ENCODE data around the gene HEATR5A.

The HEATR5A gene

GRCh38 chr14:31294746-31295405 is 125.5 kb downstream of the HEATR5A start:
- Histone ChIP-seq H3K27ac (replicated peaks) (no peak overlapping the region), H3K27me3 (ENCODE audit: insufficient read depth, poor library complexity, severe bottlenecking) (no peaks in the 10 kb centered on the region), H3K4me3 (replicated peaks; ENCODE audit: insufficient read depth, low read length) (no peak overlapping the region)
- TF ChIP-seq SPI1 (IDR thresholded peaks at IDR 0.05; ENCODE audit: borderline replicate concordance, low read depth) = no peak
- no peak for TF ChIP-seq REST (IDR thresholded peaks at IDR 0.05; ENCODE audit: insufficient replicate concordance, low read depth)
- no peak for TF ChIP-seq GABPA (IDR thresholded peaks at IDR 0.05; ENCODE audit: low read depth)
- no peak for TF ChIP-seq CTCF (IDR thresholded peaks at IDR 0.05; ENCODE audit: insufficient read depth, low read length)
- TF ChIP-seq POLR2AphosphoS5 (IDR thresholded peaks at IDR 0.05; ENCODE audit: low read depth) = no peak
- no peak for DNase-seq (ENCODE audit: low read depth in 1 of 2, low spot score in 1 of 2)

- TF ChIP-seq CTCF (IDR thresholded peaks at IDR 0.05; ENCODE audit: insufficient read depth, low read length) (no peak), REST (IDR thresholded peaks at IDR 0.05; ENCODE audit: insufficient replicate concordance, low read depth) (no peak), SPI1 (IDR thresholded peaks at IDR 0.05; ENCODE audit: borderline replicate concordance, low read depth) (no peak), POLR2AphosphoS5 (IDR thresholded peaks at IDR 0.05; ENCODE audit: low read depth) (no peak), GABPA (IDR thresholded peaks at IDR 0.05; ENCODE audit: low read depth) (no peak)
- H3K4me3 ChIP-seq (replicated peaks; ENCODE audit: insufficient read depth, low read length) = no peak overlapping the region
- no peak for DNase-seq (ENCODE audit: low read depth in 1 of 2, low spot score in 1 of 2)
- H3K27me3 ChIP-seq (ENCODE audit: insufficient read depth, poor library complexity, severe bottlenecking) = no peaks in the 10 kb centered on the region
- H3K27ac ChIP-seq (replicated peaks) = no peak overlapping the region
Observed at GRCh38 chr14:31292937-31293616, 127.3 kb downstream of the HEATR5A start.

- Histone ChIP-seq H3K4me3 (replicated peaks; ENCODE audit: insufficient read depth, low read length) (no peak overlapping the region), H3K27ac (replicated peaks) (peak overlapping the region; percentile 70)
Observed at GRCh38 chr14:31291210-31291609, 129.1 kb downstream of the HEATR5A start.

More at GRCh38 chr14:31291210-31291609, 129.1 kb downstream of the HEATR5A start:
- peak; percentile 14 to 53 for DNase-seq (ENCODE audit: low read depth in 1 of 2, low spot score in 1 of 2)
- no peak for TF ChIP-seq POLR2AphosphoS5 (IDR thresholded peaks at IDR 0.05; ENCODE audit: low read depth)
- no peak for TF ChIP-seq CTCF (IDR thresholded peaks at IDR 0.05; ENCODE audit: insufficient read depth, low read length)
- no peak for TF ChIP-seq REST (IDR thresholded peaks at IDR 0.05; ENCODE audit: insufficient replicate concordance, low read depth)
- TF ChIP-seq SPI1 (IDR thresholded peaks at IDR 0.05; ENCODE audit: borderline replicate concordance, low read depth) = no peak
- TF ChIP-seq GABPA (IDR thresholded peaks at IDR 0.05; ENCODE audit: low read depth) = no peak
- no peaks in the 10 kb centered on the region for H3K27me3 ChIP-seq (ENCODE audit: insufficient read depth, poor library complexity, severe bottlenecking)
